Measurements from ENCODE around the gene DPH7.
A peak's percentile ranks its signal among the peaks of the same experiment; 100 is the strongest.
"Not testable (repeated sequence)": the region's sequence is repeated elsewhere in the genome, so short reads cannot be mapped to it uniquely, and the experiment has no call there.

DPH7 gene

GRCh38 chr9:137580954-137581322 is 2.2 kb upstream of the DPH7 start:
- DNase-seq (ENCODE audit: low read depth in 3 of 3): no peak

GRCh38 chr9:137580209-137580953 is 1.7 kb upstream of the DPH7 start:
- DNase-seq (ENCODE audit: low read depth in 3 of 3): no peak

- DNase-seq (ENCODE audit: low read depth in 3 of 3): no peak
These were observed 507 bp upstream of the DPH7 start for GRCh38 chr9:137579259-137579604.

GRCh38 chr9:137575716-137576411 is 2.9 kb downstream of the DPH7 start:
- no peak for DNase-seq (ENCODE audit: low read depth in 3 of 3)

GRCh38 chr9:137575364-137575715 is 3.4 kb downstream of the DPH7 start:
- DNase-seq (ENCODE audit: low read depth in 3 of 3): no peak

- no peak for DNase-seq (ENCODE audit: low read depth in 3 of 3)
These were observed 4.5 kb downstream of the DPH7 start for GRCh38 chr9:137574192-137574591.

GRCh38 chr9:137570566-137570965 is 8.2 kb downstream of the DPH7 start:
- DNase-seq (ENCODE audit: low read depth in 3 of 3): no peak

- no peak for DNase-seq (ENCODE audit: low read depth in 3 of 3)
These were observed 9.0 kb downstream of the DPH7 start for GRCh38 chr9:137569609-137570203.

GRCh38 chr9:137568445-137568844 is 10.3 kb downstream of the DPH7 start:
- DNase-seq (ENCODE audit: low read depth in 3 of 3): not testable (repeated sequence)

GRCh38 chr9:137564817-137565411 is 13.8 kb downstream of the DPH7 start:
- no peak for DNase-seq (ENCODE audit: low read depth in 3 of 3)

- no peak for DNase-seq (ENCODE audit: low read depth in 3 of 3)
These were observed 14.6 kb downstream of the DPH7 start for GRCh38 chr9:137564134-137564533.

- DNase-seq (ENCODE audit: low read depth in 3 of 3): no peak
These were observed 20.6 kb downstream of the DPH7 start for GRCh38 chr9:137558127-137558526.

GRCh38 chr9:137556069-137556838 is 22.5 kb downstream of the DPH7 start:
- DNase-seq (ENCODE audit: low read depth in 3 of 3): no peak

- no peak for DNase-seq (ENCODE audit: low read depth in 3 of 3)
These were observed 23.5 kb downstream of the DPH7 start for GRCh38 chr9:137555179-137555578.

- DNase-seq (ENCODE audit: low read depth in 3 of 3): no peak
These were observed 24.4 kb downstream of the DPH7 start for GRCh38 chr9:137554349-137554748.

- DNase-seq (ENCODE audit: low read depth in 3 of 3): not testable (repeated sequence)
These were observed 25.1 kb downstream of the DPH7 start for GRCh38 chr9:137553654-137554053.

- peak in 1 of 3 experiments; percentile 21 for DNase-seq (ENCODE audit: low read depth in 3 of 3)
These were observed 26.5 kb downstream of the DPH7 start for GRCh38 chr9:137552022-137552768.

- peak; percentile 79 to 89 (median 83) for DNase-seq (ENCODE audit: low read depth in 3 of 3)
These were observed 27.3 kb downstream of the DPH7 start, which contains the start of gene MRPL41 for GRCh38 chr9:137551264-137552021. Gene MRPL41 (plus strand): TSS chr9:137551879. CDS start chr9:137552082, 203 bp downstream.

- DNase-seq (ENCODE audit: low read depth in 3 of 3): not testable (repeated sequence)
These were observed 27.8 kb downstream of the DPH7 start for GRCh38 chr9:137550958-137551263.

GRCh38 chr9:137550231-137550621 is 28.5 kb downstream of the DPH7 start, which contains the start of gene PNPLA7:
Gene PNPLA7 (minus strand): TSS chr9:137550402. CDS start chr9:137550197, 205 bp downstream.
- DNase-seq (ENCODE audit: low read depth in 3 of 3): peak in 1 of 3 experiments; percentile 43

All from stimulated activated CD4-positive, alpha-beta T cell treated with anti-CD3 and anti-CD28 coated beads, TNF-alpha, amount 100 ng/mL, for 24 hours (primary cell).